Hepatocyte (in vitro differentiated cells): ENCODE measurements around the gene KIAA1671.

Source experiments
- EZH2 ChIP-seq: fragments of 200-600 bp; sonication (generic); IDR thresholded peaks from 2 replicates; pipeline ENCODE4 v1.6.1; 2016; ENCODE audit warnings: antibody characterized with exemption, mild to moderate bottlenecking, borderline replicate concordance
- EZH2phosphoT487 ChIP-seq: fragments of 200-600 bp; sonication (generic); IDR thresholded peaks from one replicate; pipeline ENCODE4 v1.6.1; 2018; ENCODE audit warnings: antibody characterized with exemption, mild to moderate bottlenecking, low read depth, moderate library complexity; ENCODE audit not compliant: unreplicated experiment, severe bottlenecking
- TF ChIP-seq, protein P1 (sequence below): fragments of 200-600 bp; sonication (generic); IDR thresholded peaks from 2 replicates; pipeline ENCODE4 v1.5.1; 2016; ENCODE audit warnings: antibody characterized with exemption, mild to moderate bottlenecking; ENCODE audit not compliant: poor library complexity

DNA sequence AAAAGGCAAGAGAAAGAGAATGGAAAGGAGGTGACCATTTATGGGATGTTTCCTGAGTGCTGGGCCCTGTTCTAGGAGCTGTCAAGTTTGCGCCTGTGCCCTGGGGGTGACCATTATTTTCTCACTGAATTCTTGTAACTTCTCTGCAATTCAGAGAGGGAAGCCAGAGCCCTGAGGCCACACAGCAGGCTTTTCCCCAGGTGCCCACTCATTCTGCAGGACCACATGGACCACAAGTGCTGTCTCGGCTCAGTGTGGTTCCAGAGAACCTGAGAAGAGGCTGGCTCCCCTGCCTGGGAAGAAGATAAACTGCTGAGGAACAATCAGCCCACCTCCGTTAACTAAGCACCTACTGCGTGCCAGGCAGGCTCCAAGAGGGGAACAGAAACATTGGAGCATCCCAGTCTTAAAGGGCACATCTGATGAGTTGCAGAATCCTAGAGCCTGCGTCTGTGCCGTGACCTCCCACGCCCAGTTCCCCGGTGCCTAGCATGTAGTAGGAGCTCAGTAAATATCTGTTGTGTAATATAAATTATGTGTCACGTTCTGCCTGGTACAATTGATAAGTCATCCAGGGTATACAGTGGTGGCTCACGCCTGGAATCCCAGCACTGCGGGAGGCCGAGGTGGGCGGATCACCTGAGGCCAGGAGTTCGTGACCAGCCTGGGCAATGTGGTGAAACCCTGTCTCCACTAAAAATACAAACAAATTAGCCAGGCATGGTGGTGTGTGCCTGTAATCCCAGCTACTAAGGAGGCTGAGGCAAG is 215.5 kb downstream of the KIAA1671 start:
- TF ChIP-seq, protein P1, sequence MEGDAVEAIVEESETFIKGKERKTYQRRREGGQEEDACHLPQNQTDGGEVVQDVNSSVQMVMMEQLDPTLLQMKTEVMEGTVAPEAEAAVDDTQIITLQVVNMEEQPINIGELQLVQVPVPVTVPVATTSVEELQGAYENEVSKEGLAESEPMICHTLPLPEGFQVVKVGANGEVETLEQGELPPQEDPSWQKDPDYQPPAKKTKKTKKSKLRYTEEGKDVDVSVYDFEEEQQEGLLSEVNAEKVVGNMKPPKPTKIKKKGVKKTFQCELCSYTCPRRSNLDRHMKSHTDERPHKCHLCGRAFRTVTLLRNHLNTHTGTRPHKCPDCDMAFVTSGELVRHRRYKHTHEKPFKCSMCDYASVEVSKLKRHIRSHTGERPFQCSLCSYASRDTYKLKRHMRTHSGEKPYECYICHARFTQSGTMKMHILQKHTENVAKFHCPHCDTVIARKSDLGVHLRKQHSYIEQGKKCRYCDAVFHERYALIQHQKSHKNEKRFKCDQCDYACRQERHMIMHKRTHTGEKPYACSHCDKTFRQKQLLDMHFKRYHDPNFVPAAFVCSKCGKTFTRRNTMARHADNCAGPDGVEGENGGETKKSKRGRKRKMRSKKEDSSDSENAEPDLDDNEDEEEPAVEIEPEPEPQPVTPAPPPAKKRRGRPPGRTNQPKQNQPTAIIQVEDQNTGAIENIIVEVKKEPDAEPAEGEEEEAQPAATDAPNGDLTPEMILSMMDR: no peak
- TF ChIP-seq EZH2 (no peak), EZH2phosphoT487 (no peak)
